Cardiac muscle cell (in vitro differentiated cells and primary cell): Measurements from ENCODE around the gene SIRT1. TPM values are rescaled to one million over a fixed set of nuclear protein-coding genes. Genes with fewer than 3 reads are reported as not detected.
"Not testable (repeated sequence)": the region's sequence is repeated elsewhere in the genome, so short reads cannot be mapped to it uniquely, and the experiment has no call there.

ENCODE experiments used
- DNase-seq, 2 donors: peaks; one replicate each; pipeline versions ENCODE4 v3.0.0 to v3.0.0-alpha.2; 2010 to 2017; ENCODE audit warnings: low read depth in 1 of 2, low spot score in 1 of 2
- H3K27ac ChIP-seq: fragments of 200-600 bp; sonication (generic); 2 replicates; pipeline ENCODE4 v1.5.1; 2016
- H3K27me3 ChIP-seq: fragments of 200-600 bp; sonication (generic); 2 replicates; pipeline ENCODE4 v1.6.0; 2016; ENCODE audit warnings: control low read depth
- H3K36me3 ChIP-seq: fragments of 200-600 bp; sonication (generic); 2 replicates; pipeline ENCODE4 v1.5.1; 2016; ENCODE audit warnings: control low read depth
- H3K4me1 ChIP-seq: fragments of 200-600 bp; sonication (generic); 2 replicates; pipeline ENCODE4 v1.8.1; 2017; ENCODE audit warnings: low read depth, mild to moderate bottlenecking, mixed run types
- H3K4me3 ChIP-seq: fragments of 200-600 bp; sonication (generic); 2 replicates; pipeline ENCODE4 v1.5.1; 2016; ENCODE audit warnings: mild to moderate bottlenecking
- H3K9me3 ChIP-seq: fragments of 200-600 bp; sonication (generic); 2 replicates; pipeline ENCODE4 v1.5.1; 2017; ENCODE audit warnings: low read depth, mild to moderate bottlenecking, control low read depth
- CTCF ChIP-seq: IDR thresholded peaks from 2 replicates; pipeline ENCODE4 v1.5.1; 2012; ENCODE audit warnings: low read depth, mild to moderate bottlenecking, low read length
- polyA plus RNA-seq: library from polyadenylated mRNA; unstranded; fragments of >200 nt; fragmentation: Nextera tagmentation; extraction: Ambion mirVana; gene quantifications from 2 replicates; pipeline ENCODE4 v1.2.1, GENCODE V29; 2016
- total RNA-seq: library from RNA; depleted of rRNA; stranded (reverse); fragments of >200 nt; gene quantifications from 2 replicates; pipeline ENCODE4 v1.2.3, GENCODE V29; 2016

The SIRT1 gene
- total and polyA plus RNA-seq, 2 experiments from 2014 or later, result 17.4 to 19.5 TPM

- DNase-seq, result no peak
These were observed 50.8 kb downstream of the SIRT1 start for GRCh38 chr10:67935223-67935622.

GRCh38 chr10:67936416-67936815 lies 52.0 kb downstream of the SIRT1 start:
- no peak for TF ChIP-seq CTCF
- Histone ChIP-seq H3K36me3 (peaks cover 23% of the 10 kb centered on the region), H3K4me3 (no peak overlapping the region), H3K27ac (no peak overlapping the region), H3K27me3 (no peaks in the 10 kb centered on the region), H3K9me3 (no peaks in the 10 kb centered on the region), H3K4me1 (no peaks in the 10 kb centered on the region)
- peak in 1 of 2 donors; percentile 6 for DNase-seq

More at GRCh38 chr10:67935223-67935622, 50.8 kb downstream of the SIRT1 start:
- Histone ChIP-seq H3K4me3 (no peak overlapping the region), H3K27me3 (no peaks in the 10 kb centered on the region), H3K4me1 (no peaks in the 10 kb centered on the region), H3K9me3 (no peaks in the 10 kb centered on the region), H3K27ac (no peak overlapping the region), H3K36me3 (peaks cover 35% of the 10 kb centered on the region)
- TF ChIP-seq CTCF, result no peak

- TF ChIP-seq CTCF, result no peak
- Histone ChIP-seq H3K4me1 (no peaks in the 10 kb centered on the region), H3K27me3 (no peaks in the 10 kb centered on the region), H3K4me3 (no peak overlapping the region), H3K36me3 (peaks cover 9% of the 10 kb centered on the region), H3K27ac (no peak overlapping the region), H3K9me3 (no peaks in the 10 kb centered on the region)
- DNase-seq, result no peak
These were observed 59.5 kb downstream of the SIRT1 start for GRCh38 chr10:67943917-67944316.

GRCh38 chr10:67955614-67956013 lies 71.2 kb downstream of the SIRT1 start:
- no peak for DNase-seq
- TF ChIP-seq CTCF, result no peak
- Histone ChIP-seq H3K4me1 (no peaks in the 10 kb centered on the region), H3K9me3 (no peaks in the 10 kb centered on the region), H3K27me3 (no peaks in the 10 kb centered on the region), H3K4me3 (no peak overlapping the region), H3K36me3 (peaks cover 11% of the 10 kb centered on the region), H3K27ac (no peak overlapping the region)

GRCh38 chr10:67959839-67960476 lies 75.5 kb downstream of the SIRT1 start:
- peak in 1 of 2 donors; percentile 8 for DNase-seq
- no peak overlapping the region for H3K27ac ChIP-seq
- H3K27me3 ChIP-seq, result no peaks in the 10 kb centered on the region
- peaks cover 4% of the 10 kb centered on the region for H3K36me3 ChIP-seq
- no peak for TF ChIP-seq CTCF
- no peak overlapping the region for H3K4me3 ChIP-seq
- no peaks in the 10 kb centered on the region for H3K9me3 ChIP-seq
- H3K4me1 ChIP-seq, result no peaks in the 10 kb centered on the region

GRCh38 chr10:67965456-67965855 lies 81.0 kb downstream of the SIRT1 start:
- no peak for DNase-seq
- Histone ChIP-seq H3K27me3 (no peaks in the 10 kb centered on the region), H3K27ac (no peak overlapping the region), H3K4me3 (no peak overlapping the region), H3K9me3 (no peaks in the 10 kb centered on the region), H3K4me1 (no peaks in the 10 kb centered on the region), H3K36me3 (peaks cover 11% of the 10 kb centered on the region)
- TF ChIP-seq CTCF, result no peak

- H3K27ac ChIP-seq, H3K4me3 ChIP-seq, H3K9me3 ChIP-seq, H3K4me1 ChIP-seq, DNase-seq, H3K27me3 ChIP-seq: not testable (repeated sequence)
- peaks cover 11% of the 10 kb centered on the region for H3K36me3 ChIP-seq
These were observed 81.6 kb downstream of the SIRT1 start for GRCh38 chr10:67966035-67966434.
